Epithelial cell of esophagus (primary cell): Measurements from ENCODE around the gene SRGAP3.

Experiments used
- DNase-seq: peaks from one replicate; pipeline ENCODE4 v3.0.0; 2010; ENCODE audit warnings: low read depth
- H3K4me3 ChIP-seq: 2 replicates; pipeline ENCODE4 v1.5.1; 2011; ENCODE audit warnings: mild to moderate bottlenecking, low read length, control low read depth
- TF ChIP-seq, protein P1 (sequence below): IDR thresholded peaks from 2 replicates; pipeline ENCODE4 v1.5.1; 2011; ENCODE audit warnings: low read depth, mild to moderate bottlenecking, low read length, control low read depth, inconsistent platforms; ENCODE audit not compliant: insufficient read depth; ENCODE audit errors: missing control alignments

The SRGAP3 gene

DNA sequence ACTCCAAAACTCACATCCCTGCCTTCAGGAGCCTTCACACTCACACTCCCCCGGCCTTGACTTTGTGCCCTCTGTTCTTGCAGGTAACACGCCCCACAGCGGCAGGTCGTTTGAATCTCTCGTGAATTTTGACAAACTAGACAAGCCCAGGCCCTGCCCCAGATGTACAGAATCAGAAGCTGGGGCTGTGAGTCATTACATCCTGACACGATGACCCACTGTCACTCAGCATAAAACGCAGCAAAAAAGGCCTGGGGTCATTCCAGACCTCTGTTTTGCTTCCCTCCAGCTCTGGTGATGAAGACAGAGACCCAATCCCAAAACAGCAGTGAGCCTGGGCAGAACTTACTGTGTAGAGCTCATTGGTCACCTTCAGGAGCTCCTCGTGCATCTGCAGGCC is 169.8 kb downstream of the SRGAP3 start:
- peak; percentile 85 for DNase-seq
- TF ChIP-seq, protein P1, sequence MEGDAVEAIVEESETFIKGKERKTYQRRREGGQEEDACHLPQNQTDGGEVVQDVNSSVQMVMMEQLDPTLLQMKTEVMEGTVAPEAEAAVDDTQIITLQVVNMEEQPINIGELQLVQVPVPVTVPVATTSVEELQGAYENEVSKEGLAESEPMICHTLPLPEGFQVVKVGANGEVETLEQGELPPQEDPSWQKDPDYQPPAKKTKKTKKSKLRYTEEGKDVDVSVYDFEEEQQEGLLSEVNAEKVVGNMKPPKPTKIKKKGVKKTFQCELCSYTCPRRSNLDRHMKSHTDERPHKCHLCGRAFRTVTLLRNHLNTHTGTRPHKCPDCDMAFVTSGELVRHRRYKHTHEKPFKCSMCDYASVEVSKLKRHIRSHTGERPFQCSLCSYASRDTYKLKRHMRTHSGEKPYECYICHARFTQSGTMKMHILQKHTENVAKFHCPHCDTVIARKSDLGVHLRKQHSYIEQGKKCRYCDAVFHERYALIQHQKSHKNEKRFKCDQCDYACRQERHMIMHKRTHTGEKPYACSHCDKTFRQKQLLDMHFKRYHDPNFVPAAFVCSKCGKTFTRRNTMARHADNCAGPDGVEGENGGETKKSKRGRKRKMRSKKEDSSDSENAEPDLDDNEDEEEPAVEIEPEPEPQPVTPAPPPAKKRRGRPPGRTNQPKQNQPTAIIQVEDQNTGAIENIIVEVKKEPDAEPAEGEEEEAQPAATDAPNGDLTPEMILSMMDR, result no peak
- no peak overlapping the region for H3K4me3 ChIP-seq

DNA sequence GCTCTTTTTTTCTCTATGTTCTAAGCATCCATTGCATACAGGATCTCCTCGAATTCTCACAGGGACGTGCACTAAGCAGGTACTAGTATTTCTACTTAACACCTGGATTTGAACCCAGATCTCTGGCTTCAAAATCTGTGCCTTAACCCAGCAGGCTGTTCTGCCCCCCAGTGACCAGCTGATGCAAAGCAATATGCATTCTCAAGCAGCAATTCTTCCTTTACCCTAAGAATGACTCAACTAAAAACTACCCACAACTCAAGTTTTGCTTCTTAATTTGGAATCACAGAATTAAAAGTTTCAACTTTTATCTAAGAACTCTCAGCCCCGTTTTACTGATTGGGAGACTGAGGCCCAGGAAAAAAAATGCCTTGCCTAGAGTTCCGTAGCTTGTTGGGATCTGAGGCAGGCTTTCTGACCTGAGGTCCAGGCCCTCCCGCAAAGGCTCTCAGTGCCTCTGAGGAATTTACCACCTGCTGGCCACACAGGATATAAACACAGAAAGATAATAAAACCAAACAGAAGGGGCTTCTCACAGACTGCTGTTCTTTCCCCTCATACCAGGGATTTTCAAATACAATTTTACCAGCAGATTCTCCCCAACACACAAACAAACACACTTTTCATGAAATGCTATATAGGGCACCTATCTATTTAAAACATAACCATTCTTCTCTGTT is 170.7 kb downstream of the SRGAP3 start:
- H3K4me3 ChIP-seq, result no peak overlapping the region
- TF ChIP-seq, protein P1, result no peak
- DNase-seq, result no peak

DNA sequence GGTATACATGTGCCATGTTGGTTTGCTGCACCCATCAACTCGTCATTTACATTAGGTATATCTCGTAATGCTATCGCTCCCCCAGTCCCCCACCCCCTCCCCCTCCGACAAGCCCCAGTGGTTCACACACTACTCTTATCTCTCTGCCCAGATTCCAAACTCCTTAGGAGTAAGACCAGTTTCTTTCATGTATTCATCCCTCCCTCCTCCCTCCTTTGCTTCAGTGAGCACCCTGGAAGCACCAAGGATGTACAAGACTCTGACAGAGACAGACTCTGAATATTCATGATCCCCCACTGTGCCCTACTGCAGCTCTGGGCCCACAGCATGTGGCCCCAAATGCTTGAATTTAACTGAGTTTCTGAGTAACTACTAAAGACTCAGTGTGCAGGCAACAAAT is 172.4 kb downstream of the SRGAP3 start:
- TF ChIP-seq, protein P1, result no peak
- no peak overlapping the region for H3K4me3 ChIP-seq
- DNase-seq, result no peak

DNA sequence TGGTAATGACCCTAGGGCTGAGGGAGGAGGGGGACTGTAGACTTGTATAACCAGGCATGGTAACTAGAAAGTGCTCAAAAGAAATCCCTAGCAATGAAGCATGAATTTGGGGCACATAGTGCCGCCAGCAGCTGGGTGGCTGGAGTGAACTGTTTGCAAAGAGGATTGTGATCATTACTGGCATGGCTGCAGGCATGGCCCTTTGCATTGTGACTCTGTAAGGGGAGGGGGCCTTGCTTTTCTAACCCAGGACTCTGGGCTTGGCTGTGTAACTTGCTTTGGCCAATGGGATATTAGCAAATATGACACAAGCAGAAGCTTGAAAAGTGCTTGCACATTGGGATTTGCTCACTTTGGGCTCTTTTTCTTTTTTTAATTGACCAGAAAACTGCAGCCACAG is 173.7 kb downstream of the SRGAP3 start:
- H3K4me3 ChIP-seq, result no peak overlapping the region
- TF ChIP-seq, protein P1, result no peak
- DNase-seq, result no peak

DNA sequence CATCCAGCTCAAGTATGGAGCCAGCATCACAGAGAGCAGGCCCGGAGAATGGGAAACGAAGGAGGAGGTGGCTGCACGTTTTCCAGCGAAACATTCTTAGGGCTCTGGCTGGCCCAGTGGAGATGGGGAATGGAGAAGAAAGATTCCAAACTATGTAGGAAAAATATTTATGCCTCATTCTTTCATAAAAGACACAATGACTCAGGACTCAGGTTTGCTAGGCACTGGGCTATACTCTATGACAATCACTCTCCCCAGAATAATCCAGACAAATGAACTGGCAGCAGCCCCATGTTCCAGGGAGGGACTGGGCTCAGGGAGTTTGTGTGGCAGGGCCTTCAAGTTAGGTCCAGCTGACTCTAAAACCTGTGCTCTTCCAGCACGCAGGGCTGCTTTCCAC is 175.4 kb downstream of the SRGAP3 start:
- TF ChIP-seq, protein P1, result no peak
- no peak overlapping the region for H3K4me3 ChIP-seq
- DNase-seq, result peak; percentile 37

DNA sequence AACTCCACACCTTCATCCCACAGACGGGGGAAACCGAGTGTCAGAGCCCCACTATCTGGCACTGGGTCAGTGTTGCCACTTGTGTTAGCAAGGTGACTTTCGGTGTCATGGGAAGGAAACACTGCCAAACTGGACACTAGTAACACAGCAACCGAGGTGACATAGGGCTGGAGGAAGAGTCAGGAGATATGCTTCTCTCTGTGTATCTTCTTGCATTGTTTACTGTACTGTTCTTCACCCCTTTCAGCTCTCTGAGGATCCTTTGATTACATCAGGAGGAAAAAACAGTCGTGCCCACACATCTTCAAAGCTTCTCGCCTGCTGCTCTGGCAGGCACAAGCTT is 176.8 kb downstream of the SRGAP3 start:
- TF ChIP-seq, protein P1, result no peak
- no peak for DNase-seq
- no peak overlapping the region for H3K4me3 ChIP-seq
